GM19240 (cell line): ENCODE measurements around the gene HTT.

Experiments used
- DNase-seq: peaks from one replicate; pipeline ENCODE4 v3.0.0; 2011; ENCODE audit warnings: low spot score; ENCODE audit not compliant: insufficient read length

Gene HTT

DNA sequence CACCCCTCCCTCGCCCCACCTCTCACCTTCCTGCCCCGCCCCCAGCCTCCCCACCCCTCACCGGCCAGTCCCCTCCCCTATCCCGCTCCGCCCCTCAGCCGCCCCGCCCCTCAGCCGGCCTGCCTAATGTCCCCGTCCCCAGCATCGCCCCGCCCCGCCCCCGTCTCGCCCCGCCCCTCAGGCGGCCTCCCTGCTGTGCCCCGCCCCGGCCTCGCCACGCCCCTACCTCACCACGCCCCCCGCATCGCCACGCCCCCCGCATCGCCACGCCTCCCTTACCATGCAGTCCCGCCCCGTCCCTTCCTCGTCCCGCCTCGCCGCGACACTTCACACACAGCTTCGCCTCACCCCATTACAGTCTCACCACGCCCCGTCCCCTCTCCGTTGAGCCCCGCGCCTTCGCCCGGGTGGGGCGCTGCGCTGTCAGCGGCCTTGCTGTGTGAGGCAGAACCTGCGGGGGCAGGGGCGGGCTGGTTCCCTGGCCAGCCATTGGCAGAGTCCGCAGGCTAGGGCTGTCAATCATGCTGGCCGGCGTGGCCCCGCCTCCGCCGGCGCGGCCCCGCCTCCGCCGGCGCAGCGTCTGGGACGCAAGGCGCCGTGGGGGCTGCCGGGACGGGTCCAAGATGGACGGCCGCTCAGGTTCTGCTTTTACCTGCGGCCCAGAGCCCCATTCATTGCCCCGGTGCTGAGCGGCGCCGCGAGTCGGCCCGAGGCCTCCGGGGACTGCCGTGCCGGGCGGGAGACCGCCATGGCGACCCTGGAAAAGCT lies at the start of gene HTT, which contains the start of gene HTT-AS:
Gene HTT, plus strand, starts transcription at position 604 of the 768 bp plus-strand sequence. Its CDS starts 145 bp downstream, at position 749.
Gene HTT-AS, minus strand, starts transcription at position 461 of the 768 bp plus-strand sequence.
- DNase-seq = peak; percentile 65

DNA sequence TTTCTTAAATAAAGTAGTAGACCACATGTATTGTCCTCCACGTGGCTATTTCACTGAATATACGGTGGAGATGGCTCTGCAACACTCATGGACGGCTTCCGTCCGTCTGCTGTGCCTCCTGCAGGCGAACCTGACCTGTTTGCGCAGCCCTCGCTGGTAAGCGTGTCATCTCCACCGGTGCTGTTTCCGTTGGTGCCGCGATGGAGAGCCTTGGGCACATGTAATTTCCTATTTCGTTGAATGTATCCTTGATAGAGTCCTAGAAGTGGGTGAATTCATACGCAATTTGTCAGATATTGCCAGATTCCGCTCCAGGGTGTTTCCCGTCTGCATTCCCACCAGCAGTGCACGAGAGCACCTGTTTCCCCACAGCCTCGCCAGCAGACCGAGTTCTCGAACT lies 48.6 kb upstream of the HTT start:
- DNase-seq = no peak

DNA sequence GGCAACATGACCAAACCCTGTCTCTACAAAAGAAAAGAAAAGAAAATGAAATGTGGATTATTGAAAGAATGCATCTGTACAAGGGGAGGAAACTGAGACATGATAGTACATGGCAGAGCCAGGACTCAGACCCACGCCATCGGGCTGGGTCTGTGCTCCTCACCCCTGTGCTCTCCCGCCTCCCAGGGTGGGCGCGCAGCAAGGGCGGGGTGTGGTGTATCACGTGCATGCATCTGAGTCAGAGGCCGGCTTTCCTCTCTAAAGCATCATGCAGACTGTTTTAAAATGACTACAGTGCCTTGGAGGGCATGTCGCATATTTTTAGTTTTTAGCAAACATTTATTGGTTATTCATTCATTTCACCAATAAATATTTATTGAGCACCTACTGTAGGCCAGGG lies 47.9 kb upstream of the HTT start:
- no peak for DNase-seq

DNA sequence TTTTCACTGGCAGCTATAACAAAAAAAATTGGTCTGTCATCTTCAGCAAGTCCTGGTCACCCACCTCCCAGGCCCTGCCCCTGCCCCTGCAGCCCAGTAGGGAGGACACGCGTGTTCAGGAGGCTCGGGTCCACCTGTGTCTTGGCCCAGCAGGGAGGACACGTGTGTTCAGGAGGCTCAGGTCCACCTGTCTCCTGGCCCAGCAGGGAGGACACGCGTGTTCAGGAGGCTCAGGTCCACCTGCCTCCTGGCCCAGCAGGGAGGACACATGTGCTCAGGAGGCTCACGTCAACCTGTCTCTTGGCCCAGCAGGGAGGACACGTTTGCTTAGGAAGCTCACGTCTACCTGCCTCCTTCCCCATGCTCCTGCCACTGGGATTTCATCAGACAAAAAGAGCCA lies 45.0 kb upstream of the HTT start:
- DNase-seq = no peak

DNA sequence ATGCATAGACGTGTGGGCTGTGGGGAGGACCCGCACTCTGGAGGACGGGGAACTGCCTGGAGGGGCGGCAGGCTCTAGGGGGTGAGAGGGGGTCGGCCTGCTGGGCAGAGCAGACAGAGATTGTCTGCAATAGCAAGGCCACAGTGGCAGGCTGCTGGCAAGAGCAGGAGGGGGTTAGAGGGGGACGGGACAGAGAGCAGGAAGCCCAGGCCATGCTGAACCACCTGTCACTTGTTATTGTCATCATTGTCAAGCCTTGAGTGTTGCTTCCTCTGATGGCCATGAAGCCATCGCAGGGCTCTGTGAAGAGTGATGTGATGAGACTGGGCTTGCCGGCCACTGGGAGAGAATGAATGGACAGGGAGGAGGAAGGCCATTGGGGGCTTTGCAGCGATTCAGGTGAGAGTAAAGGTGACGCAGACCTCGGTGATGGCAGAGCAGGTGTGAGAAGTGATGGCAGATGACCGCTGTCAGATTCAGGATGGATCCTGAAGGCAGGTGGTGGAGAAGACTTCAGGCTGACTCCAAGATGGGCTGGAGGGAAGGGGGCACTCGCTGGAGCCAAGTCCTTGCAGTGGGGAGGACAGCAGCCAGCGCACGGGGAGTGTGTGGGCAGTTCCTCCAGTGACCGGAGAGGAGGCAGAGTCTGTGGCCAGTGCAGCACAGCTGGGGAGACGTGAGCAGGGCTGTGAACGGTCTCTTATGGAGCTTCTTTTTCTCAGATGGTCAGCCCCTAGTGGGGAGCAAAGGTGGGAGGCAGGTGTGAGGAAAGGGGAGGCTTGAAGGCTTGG lies 43.7 kb upstream of the HTT start:
- no peak for DNase-seq

DNA sequence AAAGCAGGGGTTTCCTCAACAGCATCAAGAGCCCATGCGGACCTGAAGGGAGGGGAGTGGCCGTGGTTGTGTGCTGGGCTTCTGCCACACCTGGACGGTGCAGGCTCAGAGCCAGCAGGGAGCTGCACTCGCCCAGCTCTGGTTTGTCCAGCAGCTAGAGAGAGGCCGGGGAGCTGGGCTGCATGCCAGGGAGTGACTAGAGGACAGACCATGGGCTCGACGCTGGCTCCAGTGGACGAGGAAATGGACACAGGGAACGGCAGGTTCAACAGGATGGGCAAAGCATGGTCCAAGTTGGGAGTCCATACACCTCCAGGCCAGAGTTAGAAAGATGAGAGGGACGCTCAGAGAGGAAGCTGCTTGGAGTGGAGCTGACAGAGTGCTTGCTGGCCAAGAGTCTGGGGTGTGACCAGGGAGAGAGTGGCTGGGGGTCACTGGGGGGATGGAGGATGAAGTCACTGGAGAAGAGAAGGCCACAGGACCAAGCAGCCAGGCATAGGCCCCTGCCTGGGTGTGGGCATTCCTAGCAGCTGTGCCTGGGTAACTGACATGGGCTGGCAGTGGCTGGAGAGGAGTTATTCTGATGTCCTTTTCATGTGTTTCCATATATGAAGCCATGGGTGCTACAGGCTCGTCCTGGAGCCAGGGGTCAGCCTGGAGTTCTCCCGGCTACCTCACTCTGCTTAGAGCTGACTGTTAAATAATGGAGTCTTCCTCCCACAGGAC lies 43.0 kb upstream of the HTT start:
- no peak for DNase-seq

DNA sequence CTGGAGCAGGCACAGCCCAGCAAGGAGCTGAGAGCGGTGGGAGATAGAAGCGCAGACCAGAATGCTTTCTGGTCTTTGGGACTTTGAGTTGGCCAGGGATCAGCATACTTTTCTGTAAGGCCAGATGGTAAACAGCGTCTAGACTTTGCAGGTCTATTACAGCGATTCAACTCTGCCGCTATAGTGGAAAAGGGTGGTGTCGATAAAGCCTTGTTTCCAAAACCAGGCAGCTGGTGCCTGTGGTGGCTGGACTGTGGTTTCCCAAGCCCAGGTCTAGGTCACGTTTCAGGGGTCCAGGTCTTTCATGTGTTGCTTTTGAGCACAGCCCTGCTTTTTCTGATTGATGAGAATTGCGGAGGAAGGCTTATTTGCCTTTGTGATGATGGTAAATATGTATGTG lies 40.2 kb upstream of the HTT start:
- no peak for DNase-seq

DNA sequence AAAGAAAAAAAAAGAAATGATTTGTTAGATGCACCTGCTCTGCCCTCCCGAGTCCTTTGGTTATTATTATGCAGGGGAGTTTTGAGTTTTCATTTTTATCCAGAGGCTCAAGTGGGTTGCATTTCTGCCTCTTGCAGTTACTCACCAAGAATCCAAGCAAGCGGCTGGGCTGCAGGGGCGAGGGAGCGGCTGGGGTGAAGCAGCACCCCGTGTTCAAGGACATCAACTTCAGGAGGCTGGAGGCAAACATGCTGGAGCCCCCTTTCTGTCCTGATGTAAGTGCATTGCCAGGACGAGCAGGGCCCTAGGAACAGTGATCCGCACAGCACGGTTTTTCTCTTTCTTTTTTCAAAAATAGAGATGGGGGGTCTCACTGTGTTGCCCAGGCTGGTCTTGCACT lies 39.2 kb upstream of the HTT start:
- no peak for DNase-seq

DNA sequence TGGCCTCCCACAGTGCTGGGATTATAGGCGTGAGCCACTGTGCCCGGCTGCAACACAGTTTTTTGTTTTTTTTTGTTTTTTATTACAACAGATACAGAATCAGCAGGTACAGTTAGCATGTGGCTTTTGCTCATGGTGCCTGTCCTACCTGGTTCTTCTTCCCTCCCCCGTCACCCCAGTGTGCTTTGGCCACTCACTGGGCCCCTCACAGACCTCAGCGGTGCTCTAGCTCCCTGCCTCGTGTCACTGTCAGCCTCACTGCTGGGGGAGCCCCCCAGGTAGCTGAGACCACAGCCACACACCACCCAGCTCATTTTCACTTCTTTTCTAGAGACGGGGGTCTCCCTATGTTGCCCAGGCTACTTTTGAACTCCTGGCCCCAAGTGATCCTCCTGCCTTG lies 38.8 kb upstream of the HTT start:
- DNase-seq = no peak

DNA sequence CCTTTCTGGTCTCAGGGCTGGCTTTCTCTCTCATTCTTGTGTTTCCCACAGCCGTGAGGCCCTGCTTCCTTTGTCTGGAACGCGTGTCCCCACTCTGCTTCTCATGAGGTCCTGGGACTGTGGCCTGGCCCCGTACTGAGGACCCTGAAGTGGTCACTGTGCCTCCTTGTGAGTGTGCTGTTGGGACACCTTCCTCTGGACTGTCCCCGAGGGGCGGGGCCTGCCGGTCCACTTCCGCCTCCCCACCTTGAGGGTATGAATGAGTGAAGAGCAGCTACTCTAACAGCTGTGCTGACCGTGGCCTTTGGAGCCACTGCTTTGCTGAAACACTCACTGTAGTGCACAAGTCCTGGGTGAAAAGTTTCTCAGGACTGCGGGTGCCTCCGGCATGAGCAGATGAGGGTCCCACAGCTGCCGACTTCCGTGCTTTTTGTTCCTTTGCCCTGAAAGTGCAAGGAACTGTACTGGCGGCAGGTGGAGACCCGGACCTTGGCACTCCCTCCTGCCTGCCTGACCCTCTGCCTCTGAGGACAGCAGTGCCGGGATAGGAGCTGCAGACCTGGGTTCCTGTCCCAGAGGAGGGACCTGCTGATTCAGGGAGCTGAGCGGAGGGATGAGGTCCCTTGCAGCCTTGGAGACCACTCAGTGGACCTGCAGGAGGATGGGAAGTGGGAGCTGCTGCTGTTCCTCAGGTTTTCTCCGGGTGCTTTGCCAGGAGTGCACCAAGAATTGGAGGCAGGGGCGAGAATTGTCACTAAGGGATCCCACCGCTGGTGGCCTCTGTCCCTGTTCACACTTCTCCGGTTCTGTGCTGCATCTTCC lies 38.1 kb upstream of the HTT start:
- DNase-seq = no peak

DNA sequence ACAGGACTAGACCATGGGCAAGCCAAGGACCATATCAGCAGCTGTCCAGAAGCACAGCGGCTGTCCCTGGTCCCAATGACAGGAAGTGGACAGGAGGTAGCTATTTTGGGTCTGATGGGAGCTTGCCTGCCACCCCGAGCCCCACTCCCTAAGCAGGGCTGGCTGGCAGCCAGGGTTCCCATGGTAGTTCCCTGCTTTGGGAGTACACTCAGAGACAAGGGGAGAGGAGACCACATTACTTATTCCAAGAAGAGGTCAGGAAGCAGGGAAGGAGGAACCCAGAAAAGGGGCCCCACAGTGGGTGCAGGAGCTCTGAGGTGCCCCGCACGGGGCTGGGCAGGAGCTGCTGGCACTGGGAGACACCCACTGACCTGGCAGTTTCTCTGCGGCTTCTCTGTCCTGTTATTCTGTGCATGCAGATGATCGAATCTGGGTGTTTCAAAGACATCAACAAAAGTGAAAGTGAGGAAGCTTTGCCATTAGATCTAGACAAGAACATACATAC lies 36.5 kb upstream of the HTT start:
- DNase-seq = no peak

DNA sequence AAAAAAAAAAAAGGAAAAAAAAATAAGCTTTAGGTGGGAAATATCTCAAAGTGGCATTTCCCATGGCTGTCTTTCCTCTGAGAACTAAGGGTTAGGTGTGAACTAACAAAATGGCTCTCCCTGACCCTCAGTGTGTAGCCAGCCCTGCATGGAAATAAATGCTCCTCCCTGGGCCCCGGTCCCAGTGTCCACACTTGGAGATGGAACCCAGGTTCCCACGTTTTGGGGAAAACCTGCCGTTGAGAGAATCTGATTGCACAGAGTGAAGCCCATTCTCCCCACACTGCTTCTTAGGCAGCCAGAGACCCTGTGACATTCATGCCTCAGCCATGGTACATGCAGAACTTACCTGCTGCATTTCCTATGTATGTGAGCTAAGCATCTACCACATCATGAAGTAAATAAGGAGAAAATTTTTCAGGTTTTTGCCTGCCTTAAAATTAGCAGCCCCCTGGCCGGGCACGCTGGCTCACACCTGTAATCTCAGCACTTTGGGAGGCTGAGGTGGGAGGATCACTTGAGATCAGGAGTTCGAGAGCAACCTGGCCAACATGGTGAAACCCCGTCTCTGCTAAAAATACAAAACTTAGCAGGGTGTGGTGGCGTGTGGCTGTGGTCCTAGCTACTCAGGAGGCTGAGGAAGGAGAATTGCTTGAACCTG lies 34.6 kb upstream of the HTT start:
- DNase-seq = no peak

DNA sequence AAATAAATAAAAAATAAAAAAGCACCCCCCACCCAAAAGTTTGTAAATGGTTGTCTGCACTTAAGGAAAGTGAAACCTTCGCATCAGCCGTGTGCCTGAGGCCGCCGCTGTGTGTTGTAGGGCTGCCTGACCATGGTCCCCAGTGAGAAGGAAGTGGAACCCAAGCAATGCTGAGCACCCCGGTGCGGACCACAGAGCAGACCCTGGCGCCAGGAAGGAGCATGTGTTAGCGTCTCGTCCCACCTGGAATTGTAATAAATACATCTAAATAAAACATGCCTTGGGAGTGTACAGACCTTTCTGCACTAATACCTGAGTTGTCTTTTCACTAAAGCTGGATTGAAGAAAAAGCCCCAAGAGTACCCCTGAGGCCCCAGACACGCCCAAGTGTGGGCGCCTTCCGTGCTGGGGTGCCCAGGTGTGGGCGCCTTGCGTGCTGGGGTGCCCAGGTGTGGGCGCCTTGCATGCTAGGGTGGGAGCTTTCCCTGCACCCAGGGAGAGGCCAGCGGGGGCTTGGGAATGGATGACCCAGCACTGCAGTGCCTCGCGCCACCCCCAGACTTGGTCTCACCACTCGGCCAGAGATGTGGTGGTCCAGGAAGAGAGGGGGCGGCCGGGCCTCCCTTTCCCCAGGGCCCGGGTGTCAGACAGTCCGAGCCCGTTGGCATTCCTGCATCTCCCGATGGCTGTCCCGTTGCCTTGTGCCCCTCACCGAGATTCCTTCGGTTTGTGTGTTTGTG lies 33.9 kb upstream of the HTT start:
- no peak for DNase-seq

DNA sequence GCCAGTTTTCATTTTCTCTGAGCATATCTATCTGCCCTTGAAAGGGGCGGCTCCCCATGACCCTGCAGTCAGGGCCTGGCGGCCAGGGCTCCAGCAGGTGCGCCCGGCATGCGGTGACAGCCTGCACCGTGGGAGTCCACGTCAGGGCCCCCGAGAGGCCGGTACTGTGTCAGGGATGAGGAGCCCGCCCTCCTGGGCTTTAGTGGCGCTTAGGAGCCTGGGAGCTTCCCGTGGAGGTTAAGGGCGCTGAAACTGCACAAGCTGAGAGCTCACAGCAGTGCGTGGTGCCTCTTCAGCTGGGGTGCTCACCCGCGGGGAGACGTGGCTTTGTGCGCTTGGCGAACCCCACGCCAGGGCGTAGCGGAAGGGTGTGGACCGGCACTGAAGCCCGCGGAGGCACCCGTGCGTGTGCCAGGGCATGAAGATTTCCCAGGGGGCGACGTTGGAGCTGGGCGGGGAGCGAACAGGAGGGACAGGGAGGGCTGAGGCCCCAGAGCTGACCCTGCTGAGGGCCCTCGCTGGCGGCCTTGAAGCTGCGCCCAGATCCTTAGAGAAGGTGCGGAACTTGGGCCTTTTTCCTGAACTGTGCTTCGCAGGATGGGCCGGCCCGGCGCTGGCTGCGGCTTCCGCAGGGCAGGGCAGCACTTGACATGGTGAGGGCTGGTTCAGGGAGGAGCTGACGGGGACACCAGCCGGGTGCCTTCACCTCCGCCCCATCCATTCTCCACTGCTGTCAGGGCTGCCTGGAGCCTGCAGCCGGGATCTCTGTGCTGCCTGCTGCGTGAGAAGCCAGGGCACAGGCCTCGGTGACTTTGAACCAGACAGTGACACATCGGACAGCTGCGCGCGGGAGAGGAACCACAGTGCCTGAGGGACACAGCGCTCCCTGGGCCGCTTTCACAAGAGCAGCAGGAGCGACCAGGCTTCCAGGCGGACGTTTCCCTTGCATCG lies 33.0 kb upstream of the HTT start:
- no peak for DNase-seq

DNA sequence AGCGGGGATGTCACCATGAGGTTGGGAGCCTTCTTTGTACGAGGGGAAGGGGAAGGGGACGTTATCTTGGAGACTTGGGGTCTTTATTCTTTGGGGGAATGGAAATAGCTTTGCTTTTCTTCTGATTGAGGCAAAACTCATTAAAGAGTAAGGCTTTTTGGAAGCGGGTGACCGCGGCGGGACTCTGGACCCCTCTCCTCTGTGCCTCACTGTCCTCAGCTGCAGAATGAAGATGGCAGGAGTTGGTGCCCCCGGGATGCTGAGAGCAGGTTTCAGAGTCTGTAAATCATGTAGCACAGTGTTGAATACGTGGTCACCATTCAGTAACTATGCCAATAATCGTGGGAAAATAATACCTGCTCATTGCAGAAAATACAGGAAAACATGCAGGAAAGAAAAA lies 32.3 kb upstream of the HTT start:
- DNase-seq = no peak

DNA sequence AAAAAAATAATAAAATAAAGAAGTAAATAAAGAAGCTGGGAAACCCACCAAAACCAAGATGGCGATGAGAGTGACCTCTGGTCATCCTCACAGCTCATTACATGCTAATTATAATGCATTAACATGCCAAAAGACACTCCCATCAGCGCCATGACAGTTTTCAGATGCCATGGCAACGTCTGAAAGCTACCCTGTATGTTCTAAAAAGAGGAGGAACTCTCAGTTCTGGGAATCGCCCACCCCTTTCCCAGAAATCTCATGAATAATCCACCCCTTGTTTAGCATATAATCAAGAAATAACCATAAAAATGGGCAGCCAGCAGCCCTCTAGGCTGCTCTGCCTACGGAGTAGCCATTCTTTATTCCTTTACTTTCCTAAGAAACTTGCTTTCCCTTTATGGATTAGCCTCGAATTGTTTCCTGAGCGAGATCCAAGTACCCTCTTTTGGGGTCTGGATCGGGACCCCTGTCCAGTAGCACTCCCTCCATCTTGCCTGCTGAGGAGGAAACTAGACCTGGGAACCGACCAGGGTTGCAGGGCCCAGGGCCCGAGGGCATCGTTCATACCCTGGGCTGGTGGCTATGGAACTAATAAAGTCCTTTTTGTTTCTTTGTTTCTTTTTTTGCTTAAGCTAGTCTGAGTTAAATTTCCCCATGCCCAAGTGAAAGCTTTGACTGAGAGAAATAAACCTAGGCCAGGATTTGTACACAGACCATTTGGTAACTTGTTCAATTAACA lies 31.0 kb upstream of the HTT start:
- no peak for DNase-seq

DNA sequence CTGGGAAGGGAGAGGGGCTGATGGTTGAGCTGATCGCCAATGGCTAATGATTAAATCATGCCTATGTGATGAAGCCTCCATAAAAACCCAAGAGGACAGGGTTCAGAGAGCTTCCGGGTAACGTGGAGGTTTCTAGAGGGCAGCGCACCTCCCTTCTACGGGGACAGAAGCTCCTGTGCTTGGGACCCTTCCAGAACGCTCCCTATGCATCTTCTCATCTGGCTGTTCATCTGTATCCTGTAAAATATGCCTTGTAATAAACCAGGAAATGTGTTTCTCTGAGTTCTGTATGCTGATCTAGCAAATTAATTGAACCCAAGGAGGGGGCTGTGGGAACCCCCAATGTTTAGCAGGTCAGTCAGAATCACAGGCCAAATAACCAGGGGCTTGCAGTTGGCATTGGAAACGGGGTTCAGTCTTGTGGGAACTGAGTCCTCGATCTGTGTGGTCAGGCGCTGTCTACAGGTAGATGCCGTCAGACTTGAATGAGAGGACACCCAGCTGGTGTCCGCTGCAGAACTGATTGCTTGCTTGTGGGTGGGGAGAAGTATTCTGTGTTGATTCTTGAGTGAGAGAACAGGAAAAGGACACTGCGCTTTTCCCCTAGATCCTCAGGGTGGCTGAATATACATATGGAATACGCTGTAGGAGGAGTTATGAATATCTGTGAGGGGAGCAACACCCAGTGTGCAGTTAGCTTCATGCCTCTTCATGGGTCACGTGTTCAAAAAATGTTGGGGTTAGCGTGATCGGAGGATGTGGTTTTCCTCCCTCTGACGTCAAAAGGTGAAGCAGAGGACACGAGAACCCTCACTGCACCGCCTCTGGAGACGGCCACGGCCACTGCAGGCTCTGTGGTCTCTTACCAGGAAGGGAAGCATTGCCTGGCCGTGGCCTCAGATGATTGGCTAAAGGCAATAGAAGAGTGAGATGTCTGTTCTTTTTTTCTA lies 29.3 kb upstream of the HTT start:
- DNase-seq = no peak
